HL-60 (cell line): ENCODE data around the gene SPTBN1.

Source experiments
- DNase-seq, 2 experiments: peaks; one replicate each; pipeline ENCODE4 v3.0.0-alpha.2; 2010 to 2020; ENCODE audit warnings: low read depth in 1 of 2, low spot score in 1 of 2
- H3K27ac ChIP-seq: fragments of 250-450 bp; sonication (Bioruptor Pico); replicated peaks from 2 replicates; pipeline ENCODE4 v1.5.1; 2020; ENCODE audit warnings: mild to moderate bottlenecking, moderate library complexity
- H3K27me3 ChIP-seq: fragments of 250-450 bp; sonication (Bioruptor Pico); 2 replicates; pipeline ENCODE4 v1.5.1; 2021; ENCODE audit warnings: mild to moderate bottlenecking, moderate library complexity; ENCODE audit not compliant: insufficient read depth, poor library complexity, severe bottlenecking
- H3K4me3 ChIP-seq: replicated peaks from 2 replicates; pipeline ENCODE4 v1.5.1; 2011; ENCODE audit warnings: mild to moderate bottlenecking, control low read depth, low read length; ENCODE audit not compliant: insufficient read depth
- CTCF ChIP-seq: IDR thresholded peaks from one replicate; pipeline ENCODE4 v1.5.1; 2011; ENCODE audit warnings: low read length, control low read depth, inconsistent platforms; ENCODE audit not compliant: insufficient read depth
- GABPA ChIP-seq: IDR thresholded peaks from 2 replicates; pipeline ENCODE4 v1.6.1; 2012; ENCODE audit warnings: low read depth
- POLR2AphosphoS5 ChIP-seq: IDR thresholded peaks from 2 replicates; pipeline ENCODE4 v1.6.1; 2012; ENCODE audit warnings: low read depth
- SPI1 ChIP-seq: IDR thresholded peaks from 2 replicates; pipeline ENCODE4 v1.6.1; 2012; ENCODE audit warnings: low read depth, mild to moderate bottlenecking, borderline replicate concordance
- TF ChIP-seq, protein P1 (sequence below): IDR thresholded peaks from 2 replicates; pipeline ENCODE4 v1.6.1; 2012; ENCODE audit warnings: low read depth; ENCODE audit not compliant: insufficient replicate concordance

Gene SPTBN1

GRCh38 chr2:54536720-54537119, 80.6 kb downstream of the SPTBN1 start:
- H3K27ac ChIP-seq = no peak overlapping the region
- no peaks in the 10 kb centered on the region for H3K27me3 ChIP-seq
- no peak for DNase-seq
- H3K4me3 ChIP-seq = no peak overlapping the region
- TF ChIP-seq SPI1 (no peak), GABPA (no peak), POLR2AphosphoS5 (no peak), CTCF (no peak)
- TF ChIP-seq, protein P1, sequence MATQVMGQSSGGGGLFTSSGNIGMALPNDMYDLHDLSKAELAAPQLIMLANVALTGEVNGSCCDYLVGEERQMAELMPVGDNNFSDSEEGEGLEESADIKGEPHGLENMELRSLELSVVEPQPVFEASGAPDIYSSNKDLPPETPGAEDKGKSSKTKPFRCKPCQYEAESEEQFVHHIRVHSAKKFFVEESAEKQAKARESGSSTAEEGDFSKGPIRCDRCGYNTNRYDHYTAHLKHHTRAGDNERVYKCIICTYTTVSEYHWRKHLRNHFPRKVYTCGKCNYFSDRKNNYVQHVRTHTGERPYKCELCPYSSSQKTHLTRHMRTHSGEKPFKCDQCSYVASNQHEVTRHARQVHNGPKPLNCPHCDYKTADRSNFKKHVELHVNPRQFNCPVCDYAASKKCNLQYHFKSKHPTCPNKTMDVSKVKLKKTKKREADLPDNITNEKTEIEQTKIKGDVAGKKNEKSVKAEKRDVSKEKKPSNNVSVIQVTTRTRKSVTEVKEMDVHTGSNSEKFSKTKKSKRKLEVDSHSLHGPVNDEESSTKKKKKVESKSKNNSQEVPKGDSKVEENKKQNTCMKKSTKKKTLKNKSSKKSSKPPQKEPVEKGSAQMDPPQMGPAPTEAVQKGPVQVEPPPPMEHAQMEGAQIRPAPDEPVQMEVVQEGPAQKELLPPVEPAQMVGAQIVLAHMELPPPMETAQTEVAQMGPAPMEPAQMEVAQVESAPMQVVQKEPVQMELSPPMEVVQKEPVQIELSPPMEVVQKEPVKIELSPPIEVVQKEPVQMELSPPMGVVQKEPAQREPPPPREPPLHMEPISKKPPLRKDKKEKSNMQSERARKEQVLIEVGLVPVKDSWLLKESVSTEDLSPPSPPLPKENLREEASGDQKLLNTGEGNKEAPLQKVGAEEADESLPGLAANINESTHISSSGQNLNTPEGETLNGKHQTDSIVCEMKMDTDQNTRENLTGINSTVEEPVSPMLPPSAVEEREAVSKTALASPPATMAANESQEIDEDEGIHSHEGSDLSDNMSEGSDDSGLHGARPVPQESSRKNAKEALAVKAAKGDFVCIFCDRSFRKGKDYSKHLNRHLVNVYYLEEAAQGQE = no peak

DNA sequence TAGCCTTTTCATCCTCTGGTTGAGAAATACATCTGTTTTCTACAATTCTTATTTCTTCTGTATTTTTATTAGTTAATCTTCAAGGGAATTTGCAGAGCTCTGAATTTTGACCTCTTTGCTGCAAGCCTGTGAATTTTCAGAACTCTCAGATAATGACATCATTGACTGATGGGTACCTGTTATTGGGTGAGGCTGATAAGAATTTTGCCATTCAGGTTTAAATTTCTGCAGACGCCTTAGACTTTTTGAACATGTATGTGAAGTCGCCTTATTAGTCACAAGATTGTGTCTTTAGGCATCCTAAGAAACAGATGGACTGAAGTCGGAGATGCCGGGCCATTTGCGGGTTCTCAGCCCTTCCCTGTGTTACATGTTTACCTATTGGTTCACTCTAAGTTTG, 82.4 kb downstream of the SPTBN1 start:
- Histone ChIP-seq H3K4me3 (no peak overlapping the region), H3K27me3 (no peaks in the 10 kb centered on the region), H3K27ac (no peak overlapping the region)
- TF ChIP-seq, protein P1 = no peak
- no peak for TF ChIP-seq SPI1
- no peak for DNase-seq

- TF ChIP-seq POLR2AphosphoS5 (no peak), SPI1 (no peak), CTCF (no peak), GABPA (no peak)
- TF ChIP-seq, protein P1 = no peak
- Histone ChIP-seq H3K27ac (no peak overlapping the region), H3K27me3 (no peaks in the 10 kb centered on the region), H3K4me3 (no peak overlapping the region)
- DNase-seq = no peak
Measured at GRCh38 chr2:54539683-54540082, 83.6 kb downstream of the SPTBN1 start.

GRCh38 chr2:54540194-54540593, 84.1 kb downstream of the SPTBN1 start:
- TF ChIP-seq GABPA (no peak), CTCF (no peak), SPI1 (no peak), POLR2AphosphoS5 (no peak)
- TF ChIP-seq, protein P1 = no peak
- no peak overlapping the region for H3K27ac ChIP-seq

More at GRCh38 chr2:54540194-54540593, 84.1 kb downstream of the SPTBN1 start:
- no peak for DNase-seq
- H3K27me3 ChIP-seq = no peaks in the 10 kb centered on the region
- H3K4me3 ChIP-seq = no peak overlapping the region
